DMS79 (cell line): ENCODE data around the gene KIRREL3.

Experiments used
- DNase-seq: peaks from one replicate; lab custom pipeline; 2025; lab: John Stamatoyannopoulos, UW

The KIRREL3 gene

DNA sequence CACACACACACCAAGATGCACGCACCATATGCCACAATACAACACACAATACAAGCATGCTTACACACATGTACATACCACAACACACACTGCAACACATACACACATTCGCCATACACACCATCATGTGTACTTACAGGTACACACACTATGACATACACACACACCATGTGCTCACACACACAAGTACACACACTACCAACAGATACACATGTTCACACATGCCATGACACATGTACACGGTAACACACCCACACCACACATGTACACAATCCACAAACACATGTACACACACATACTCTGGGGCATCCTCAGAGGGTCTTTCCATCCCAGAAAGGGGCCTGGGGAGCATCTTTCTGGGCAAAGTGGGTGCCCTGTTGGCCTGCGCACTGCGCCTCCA, 562.8 kb downstream of the KIRREL3 start:
- DNase-seq = no peak

DNA sequence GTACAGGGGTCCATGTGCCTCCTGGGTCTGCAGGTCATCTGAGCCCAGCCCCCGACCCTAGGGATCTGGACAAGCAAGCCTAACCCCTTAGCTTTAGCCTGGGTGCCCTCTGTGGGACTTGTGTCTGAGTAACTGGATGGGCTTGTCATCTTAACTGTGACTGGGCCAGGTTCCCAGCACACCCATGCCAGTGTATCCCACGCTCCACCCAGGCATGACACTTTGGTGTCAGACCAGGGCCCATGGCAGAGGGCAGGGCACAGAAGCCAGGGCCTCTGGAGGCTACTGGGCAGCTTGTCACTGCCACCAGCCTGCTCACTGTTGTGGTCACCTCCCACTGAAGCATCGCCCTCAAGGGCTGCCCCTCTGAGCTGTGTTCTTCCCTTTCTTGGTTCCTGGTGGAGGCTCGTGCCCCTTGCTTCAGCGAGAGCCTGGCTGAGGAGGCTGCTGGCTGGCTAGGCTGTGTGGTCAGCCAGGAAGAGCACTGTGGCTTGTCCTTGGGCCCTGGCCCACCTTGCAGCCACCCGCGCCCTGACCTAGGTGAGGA, 564.3 kb downstream of the KIRREL3 start:
- no peak for DNase-seq

DNA sequence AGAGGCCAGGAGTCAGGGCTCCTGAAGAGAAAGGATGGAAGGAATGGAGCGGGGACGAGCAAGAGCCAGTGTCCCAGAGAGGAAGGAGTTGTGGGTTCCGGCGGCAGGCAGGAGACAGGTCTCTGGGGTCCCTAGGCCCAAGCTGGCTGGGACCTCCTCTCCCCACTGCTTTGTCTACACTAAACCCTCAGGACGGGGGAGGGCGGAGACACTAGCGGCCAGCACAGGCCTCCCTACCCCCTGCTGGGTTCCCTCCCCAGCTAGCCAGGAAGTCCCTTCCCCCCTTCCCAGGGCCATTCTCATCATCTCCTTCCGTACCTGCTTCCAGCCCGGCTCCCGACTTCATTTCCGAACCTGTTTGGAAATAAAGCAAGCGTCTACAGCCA, 565.6 kb downstream of the KIRREL3 start:
- no peak for DNase-seq

DNA sequence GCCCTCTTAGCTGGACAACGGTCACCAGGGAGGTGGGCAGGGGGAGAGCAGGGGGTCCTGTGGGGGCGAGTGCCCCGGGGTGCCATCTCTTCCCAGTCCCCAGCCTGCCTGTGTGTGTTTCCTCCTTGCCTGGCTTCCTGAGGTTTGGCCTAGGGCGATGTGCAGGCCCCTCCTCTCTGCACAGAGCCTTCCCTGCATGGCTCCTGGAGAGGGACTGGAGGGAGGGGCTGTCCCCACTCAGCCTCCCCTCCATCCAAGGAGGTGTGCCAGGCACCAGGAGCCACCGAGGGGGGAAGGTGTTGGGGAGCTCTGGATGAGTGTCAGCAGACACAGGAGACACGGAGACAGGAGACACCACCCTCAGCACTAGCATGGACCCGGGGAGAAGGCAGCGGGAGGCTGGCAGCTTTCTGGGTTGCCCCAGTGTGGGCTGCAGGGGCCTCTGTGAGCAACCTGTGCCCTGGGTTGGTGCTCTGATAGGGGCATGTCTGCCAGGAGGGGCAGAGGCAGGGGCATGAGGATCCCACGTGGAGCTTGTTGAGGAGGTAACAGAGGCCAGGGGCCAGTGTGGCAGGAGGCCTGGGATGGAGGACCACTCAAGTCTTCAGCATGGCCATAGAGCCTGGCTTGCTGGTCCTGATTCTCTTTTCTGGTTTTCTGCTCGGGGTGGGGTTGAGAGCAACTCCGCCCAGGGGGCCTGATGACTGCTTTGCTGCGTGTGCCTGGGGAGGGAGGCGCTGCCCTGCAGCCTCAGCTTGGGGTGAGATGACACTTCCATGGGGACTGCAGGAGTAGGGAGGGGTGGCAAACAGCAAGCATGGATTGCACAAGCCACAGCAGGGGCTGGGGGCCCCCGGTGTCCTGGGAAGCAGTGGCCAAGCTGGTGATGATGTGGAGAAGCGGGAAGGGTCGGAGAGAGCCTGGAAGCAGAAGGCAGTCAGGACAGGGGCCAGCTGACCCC, 566.3 kb downstream of the KIRREL3 start:
- DNase-seq = no peak

DNA sequence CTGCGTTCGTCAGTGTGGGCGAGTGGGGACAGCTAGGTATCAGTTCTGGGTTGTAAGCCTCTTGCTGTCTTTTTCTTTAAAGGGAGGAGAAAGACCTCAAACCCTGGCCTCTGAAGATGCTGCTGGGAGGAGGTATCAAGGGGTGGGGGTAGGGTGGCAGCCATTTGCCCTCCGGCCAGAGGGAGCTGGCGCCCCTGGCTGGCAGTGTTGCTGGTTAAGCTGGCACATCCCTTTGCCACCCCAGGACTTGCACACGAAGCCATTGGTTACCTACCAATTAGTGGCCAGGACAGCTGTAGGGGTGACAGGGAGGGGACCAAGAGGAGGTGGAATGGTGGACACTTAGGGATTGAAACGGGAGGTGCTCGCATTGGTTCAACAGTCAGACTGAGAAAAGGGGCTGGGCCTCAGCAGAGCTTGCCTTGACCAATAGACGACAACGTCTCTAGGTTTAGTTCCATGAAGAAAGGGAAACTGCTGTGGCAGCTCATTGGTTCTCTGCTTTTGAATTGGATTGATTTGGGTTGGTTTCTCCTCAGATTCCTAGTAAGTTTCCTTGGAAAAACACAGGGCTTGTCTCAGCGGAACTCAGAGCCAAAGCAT, 567.2 kb downstream of the KIRREL3 start:
- no peak for DNase-seq

DNA sequence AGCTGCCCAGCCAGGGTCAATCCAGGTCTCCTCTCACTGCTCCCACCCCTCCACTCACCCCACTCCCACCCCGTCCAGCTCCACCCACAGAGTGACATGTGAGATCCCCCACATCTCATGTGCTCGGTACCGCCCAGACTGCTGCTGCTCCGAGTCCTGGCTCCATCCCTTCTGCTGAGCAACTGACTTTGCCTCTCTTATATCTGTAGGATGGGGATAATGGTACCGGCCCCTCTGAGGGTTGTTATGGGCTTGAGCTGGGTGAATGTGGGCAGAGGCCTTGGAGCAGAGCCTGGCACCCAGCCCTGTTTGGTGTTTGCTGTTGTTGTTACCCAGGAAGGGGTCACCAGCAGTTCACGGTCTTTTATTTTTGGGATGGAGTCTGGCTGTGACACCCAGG, 568.0 kb downstream of the KIRREL3 start:
- DNase-seq = no peak

GRCh38 chr11:126432065-126432461, 568.5 kb downstream of the KIRREL3 start:
- DNase-seq = no peak

- DNase-seq = no peak
Measured at GRCh38 chr11:126431401-126432064, 569.0 kb downstream of the KIRREL3 start.

DNA sequence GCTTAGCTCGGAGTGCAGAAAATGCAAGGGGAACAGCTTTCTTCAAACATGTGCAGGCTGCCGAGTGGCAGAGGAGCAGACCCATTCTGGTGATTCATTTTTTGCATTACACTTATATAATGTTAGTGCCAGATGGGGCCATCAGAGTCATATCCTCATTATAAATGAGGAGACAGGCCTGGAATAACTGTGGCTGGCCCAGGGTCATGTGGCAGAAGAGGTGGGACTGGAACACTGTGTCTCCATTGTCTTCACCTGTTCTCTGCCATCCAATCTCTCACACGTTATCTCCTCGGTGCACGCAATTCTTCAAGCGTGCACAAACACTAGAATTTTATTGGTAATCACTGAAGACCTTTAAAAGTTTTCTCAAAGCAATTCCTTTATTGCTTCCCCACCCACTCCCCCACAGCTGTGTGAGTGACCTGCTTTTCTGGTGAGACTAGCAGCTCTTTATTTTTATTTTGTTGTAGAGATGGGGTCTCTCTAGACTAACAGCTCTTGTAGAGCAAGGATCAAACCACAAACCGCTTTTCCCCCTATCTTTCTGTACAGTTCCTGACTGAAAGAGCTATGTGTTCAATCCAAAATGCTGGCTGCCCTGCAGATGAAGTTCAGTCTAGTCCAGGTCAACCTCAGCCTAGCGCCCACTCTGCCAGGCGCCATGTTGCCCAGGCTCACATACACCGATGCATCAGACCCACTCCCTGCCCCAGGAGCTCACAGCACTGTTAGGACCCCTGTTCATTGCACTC, 569.8 kb downstream of the KIRREL3 start:
- no peak for DNase-seq

GRCh38 chr11:126426820-126427749, 573.5 kb downstream of the KIRREL3 start:
- DNase-seq = peak; percentile 63

DNA sequence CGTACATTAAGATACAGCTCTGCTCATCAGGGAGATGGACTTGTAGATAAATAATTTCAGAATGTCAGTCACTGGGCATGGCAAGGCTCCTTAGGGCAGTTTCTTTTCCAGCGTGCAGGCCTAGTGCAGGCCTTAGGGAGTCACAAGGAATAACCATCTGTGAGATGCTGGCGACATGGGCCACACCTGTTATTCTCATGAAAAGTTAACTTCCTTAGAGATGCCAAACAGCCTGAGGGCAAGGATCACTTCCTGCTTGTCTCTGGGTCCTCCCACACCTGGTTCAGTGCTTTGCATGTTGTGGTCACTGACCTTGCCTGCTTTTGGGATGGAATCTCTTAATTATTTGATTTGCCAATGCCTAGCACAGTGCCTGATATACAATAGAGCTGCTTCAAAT, 574.5 kb downstream of the KIRREL3 start:
- no peak for DNase-seq

- no peak for DNase-seq
Measured at GRCh38 chr11:126424471-126425039, 576.0 kb downstream of the KIRREL3 start.

- DNase-seq = no peak
Measured at GRCh38 chr11:126423743-126424142, 576.8 kb downstream of the KIRREL3 start.

- no peak for DNase-seq
Measured at GRCh38 chr11:126423154-126423553, 577.4 kb downstream of the KIRREL3 start.

DNA sequence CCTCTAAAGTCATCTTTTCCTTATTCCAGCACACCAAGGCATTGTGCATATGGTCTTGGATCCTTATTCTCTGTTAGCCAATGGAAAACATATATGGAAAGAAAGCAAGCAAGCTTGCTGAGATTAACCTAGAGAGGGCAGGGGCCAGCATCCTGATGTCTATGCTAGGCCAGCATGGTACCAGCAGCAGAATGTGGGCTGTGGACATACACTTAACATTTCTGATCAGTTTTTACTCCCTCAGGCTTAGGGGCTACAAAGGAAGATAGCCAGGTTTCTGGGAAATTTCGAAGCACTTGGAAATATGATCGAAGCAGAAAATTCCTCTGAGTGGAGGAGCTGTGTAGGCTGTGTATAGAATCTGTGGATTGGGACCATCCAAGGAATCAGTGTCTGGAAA, 578.1 kb downstream of the KIRREL3 start:
- no peak for DNase-seq

DNA sequence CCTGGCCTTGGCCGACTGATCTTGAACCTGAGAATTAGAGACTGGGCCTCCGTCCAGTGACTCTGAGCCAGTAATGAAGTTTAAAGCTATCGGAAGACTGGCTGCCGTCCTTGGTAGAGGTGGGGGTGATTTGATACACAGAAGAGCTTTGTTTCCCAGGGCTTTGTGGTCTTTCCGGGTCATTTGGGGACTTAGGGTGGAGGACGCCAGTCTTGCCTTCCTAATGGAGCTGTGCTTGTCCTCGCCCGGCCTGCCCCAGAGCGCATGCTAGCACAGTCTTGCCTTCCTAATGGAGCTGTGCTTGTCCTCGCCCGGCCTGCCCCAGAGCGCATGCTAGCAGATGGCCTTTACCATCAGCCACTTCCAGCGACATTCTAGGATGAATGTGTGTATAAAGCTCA, 579.3 kb downstream of the KIRREL3 start:
- DNase-seq = no peak

DNA sequence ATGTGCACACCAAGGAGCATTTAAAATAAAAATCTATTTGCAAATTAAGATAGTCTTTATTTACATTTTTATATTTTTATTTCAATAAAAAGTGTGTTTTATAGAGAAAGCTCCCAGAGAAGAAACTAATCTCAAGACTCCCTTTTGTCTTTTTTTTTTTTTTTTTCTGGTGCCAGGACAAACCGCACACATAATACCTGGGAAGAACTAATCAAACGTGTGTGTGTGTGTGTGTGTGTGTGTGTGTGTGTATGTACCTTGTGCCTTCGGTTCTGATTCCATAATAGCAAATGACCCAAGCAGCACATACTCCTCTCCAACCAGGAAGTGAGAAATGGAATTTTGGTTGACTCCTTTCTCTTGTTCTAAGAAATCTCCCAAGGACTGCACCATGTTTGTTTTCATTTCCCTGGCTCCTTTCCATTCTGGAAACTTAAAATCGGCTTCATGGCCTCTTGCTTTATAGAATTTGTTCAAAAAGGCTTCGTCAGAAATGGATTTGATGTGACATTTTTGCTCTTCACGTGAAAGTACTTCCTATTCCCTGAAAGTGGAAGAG, 579.8 kb downstream of the KIRREL3 start:
- DNase-seq = no peak

DNA sequence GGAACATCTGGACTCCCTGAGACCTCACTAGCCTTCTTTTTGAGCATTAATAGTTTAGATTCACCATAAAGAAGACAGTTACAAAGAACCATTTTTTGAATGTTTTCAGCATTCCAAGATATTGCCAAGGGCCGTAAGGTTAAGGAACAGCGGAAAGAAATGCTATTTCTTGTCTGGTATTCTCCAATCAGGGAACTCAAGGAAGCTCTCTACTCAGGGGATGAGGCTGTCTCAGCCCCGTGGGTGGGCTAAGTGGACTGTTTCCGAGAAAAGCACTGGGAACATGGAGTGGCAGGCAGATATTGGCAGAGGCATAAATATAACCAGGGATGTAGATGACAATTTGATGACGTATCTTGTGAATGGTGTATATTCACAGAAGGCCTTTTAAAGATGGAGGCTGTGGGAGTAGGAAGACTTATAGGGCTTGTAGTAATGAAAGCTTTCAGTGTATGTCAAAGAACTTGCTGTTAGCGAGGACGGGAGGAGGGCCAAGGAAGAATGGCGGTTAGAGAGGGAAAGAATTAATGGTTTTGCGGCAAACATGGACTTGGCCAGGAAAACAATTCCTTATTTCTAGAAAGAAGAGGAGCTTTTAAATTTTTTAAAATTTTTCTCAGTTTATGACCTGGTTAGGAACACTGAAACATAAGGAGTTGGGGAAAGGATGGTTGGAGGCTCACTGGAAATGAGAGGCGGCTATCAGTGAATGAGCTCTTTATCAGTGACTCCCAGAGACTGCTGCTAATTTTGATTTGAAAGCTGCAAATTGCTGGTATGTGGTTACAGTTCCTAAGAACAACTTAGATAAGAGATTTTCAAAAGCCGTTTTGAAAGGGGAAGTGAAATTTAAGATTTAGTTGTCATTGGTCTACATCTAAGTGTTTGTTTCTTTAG, 580.5 kb downstream of the KIRREL3 start:
- no peak for DNase-seq

DNA sequence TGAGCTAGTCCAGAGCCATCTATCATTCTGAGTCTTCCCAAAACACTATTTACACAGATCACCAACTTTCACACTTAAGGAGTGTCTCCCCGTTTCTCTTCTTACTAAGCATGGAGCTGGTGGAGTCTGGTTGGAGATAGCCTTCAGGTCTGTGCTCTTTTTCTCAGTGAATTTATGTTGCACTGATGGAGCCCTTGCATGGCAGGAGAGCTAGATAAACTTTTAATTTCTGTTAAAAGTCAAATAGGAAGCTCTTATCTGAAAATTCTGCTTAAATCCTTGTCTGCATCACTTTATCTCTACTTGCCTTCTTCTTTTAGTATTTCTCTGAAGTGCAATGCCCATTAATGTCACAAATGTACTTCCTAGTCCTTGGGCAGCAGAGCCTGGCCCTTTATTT, 581.7 kb downstream of the KIRREL3 start:
- no peak for DNase-seq
